Mucosa of rectum (tissue), 2 donors: Measurements from ENCODE around the gene EIF4E1B.

ENCODE experiments used
- H3K27ac ChIP-seq, 2 donors: one replicate each; pipeline ENCODE4 v1.7.0; 2013; ENCODE audit warnings: inconsistent platforms in 2 of 2, low read depth in 2 of 2, low read length in 2 of 2
- H3K27me3 ChIP-seq, 2 donors: one replicate each; pipeline ENCODE4 v1.7.0; 2013; ENCODE audit warnings: low read length in 2 of 2; ENCODE audit not compliant: control insufficient read depth in 2 of 2, insufficient read depth in 2 of 2
- H3K36me3 ChIP-seq, 2 donors: one replicate each; pipeline ENCODE4 v1.7.0; 2013; ENCODE audit warnings: low read length in 2 of 2; ENCODE audit not compliant: control insufficient read depth in 2 of 2, insufficient read depth in 2 of 2
- H3K4me1 ChIP-seq, 2 donors: one replicate each; pipeline ENCODE4 v1.7.0; 2013; ENCODE audit warnings: low read length in 2 of 2, mild to moderate bottlenecking in 1 of 2; ENCODE audit not compliant: control insufficient read depth in 2 of 2, insufficient read depth in 2 of 2
- H3K4me3 ChIP-seq, 2 donors: one replicate each; pipeline ENCODE4 v1.7.0; 2013; ENCODE audit warnings: low read length in 2 of 2
- H3K9ac ChIP-seq, 2 donors: one replicate each; pipeline ENCODE4 v1.7.0; 2013; ENCODE audit warnings: low read length in 2 of 2, low read depth in 1 of 2, mild to moderate bottlenecking in 1 of 2
- H3K9me3 ChIP-seq, 2 donors: one replicate each; pipeline ENCODE4 v1.7.0; 2013; ENCODE audit warnings: low read length in 2 of 2; ENCODE audit not compliant: control insufficient read depth in 2 of 2
- donor health status: healthy.
- donor health status: Normal muscosa, but diverticular disease.

EIF4E1B gene

DNA sequence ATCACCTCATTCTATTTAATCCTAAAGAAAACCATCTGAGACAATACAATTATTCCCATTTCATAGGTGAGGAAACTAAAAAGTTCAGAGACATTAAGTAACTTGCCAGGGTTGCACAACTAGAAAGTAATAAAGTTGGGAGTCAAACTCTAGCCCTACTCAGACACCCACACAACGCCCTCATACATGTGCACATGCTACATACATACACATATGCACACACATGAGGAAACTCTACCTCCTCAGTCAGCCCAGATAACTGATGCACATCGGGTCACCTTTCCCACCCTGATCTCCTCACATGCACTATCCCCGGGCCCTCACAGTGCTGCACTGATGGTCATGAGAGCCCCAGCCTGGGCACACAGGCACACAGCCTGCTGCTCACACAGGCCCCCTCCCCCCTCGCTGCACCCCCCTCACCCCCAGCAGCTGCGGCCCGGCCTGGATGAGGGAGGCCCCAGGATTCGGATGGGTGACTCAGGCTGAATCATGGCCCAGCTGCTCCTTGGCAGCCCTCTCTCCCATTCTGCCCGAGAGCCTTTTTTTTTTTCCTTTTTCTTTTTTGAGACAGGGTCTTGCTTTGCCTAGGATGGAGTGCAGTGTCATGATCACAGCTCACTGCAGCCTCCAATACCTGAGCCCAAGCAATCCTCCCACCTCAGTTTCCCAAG is 15.5 kb upstream of the EIF4E1B start:
- Histone ChIP-seq H3K27me3 (peaks cover 24 to 30% of the 10 kb centered on the region in 2 donors), H3K36me3 (no peaks in the 10 kb centered on the region), H3K4me1 (peaks cover 0 to 2% of the 10 kb centered on the region in 2 donors), H3K9ac (no peak overlapping the region), H3K9me3 (no peaks in the 10 kb centered on the region), H3K4me3 (no peak overlapping the region), H3K27ac (no peak overlapping the region)

DNA sequence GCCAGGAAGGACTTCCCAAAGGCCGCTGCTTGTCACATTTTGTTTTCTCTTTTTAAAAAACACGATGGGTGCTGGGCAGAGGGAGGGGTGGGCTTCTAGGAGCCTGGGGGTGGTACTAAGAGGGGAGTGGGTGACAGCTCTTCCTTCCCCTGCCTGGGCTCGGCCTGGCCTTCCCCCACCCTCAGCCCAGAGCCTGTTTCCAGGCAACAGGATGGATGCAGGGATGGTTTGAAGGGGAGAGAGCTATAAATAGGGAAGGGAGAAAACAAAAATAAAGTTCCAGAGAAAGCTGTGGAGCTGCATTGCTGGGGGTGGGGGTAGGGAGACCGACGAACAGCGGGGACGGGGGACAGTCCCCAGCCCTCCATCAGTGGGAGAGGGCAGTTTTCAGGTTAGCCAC is 14.0 kb upstream of the EIF4E1B start:
- H3K4me1 ChIP-seq: peaks cover 0 to 2% of the 10 kb centered on the region in 2 donors
- no peaks in the 10 kb centered on the region for H3K9me3 ChIP-seq
- no peak overlapping the region for H3K27ac ChIP-seq
- H3K36me3 ChIP-seq: no peaks in the 10 kb centered on the region
- peaks cover 37 to 44% of the 10 kb centered on the region in 2 donors for H3K27me3 ChIP-seq
- H3K4me3 ChIP-seq: no peak overlapping the region
- H3K9ac ChIP-seq: no peak overlapping the region

DNA sequence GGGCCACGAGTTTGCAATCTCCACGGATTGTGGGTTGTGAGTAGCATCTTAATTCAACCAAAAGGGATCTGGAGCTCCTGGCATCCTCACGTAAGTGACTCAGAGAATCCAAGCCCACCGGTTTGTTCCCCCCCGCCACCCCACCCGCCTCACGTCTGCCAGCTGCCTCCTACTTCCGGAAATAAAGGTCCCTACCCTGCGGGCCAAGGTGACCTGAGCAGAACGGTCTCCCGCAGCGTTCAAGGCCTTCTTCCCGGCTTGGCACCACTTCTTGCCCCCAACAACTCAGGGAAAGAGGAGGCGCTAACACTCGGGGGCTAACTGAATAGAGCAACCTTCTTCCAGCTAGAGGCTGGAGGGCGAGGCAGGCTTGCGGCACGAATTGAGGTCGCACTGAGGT is 11.7 kb upstream of the EIF4E1B start:
- H3K4me3 ChIP-seq: no peak overlapping the region
- H3K27me3 ChIP-seq: peaks cover 41 to 49% of the 10 kb centered on the region in 2 donors
- no peak overlapping the region for H3K9ac ChIP-seq
- peaks cover 0 to 2% of the 10 kb centered on the region in 2 donors for H3K4me1 ChIP-seq
- H3K27ac ChIP-seq: no peak overlapping the region
- H3K36me3 ChIP-seq: no peaks in the 10 kb centered on the region
- H3K9me3 ChIP-seq: no peaks in the 10 kb centered on the region

DNA sequence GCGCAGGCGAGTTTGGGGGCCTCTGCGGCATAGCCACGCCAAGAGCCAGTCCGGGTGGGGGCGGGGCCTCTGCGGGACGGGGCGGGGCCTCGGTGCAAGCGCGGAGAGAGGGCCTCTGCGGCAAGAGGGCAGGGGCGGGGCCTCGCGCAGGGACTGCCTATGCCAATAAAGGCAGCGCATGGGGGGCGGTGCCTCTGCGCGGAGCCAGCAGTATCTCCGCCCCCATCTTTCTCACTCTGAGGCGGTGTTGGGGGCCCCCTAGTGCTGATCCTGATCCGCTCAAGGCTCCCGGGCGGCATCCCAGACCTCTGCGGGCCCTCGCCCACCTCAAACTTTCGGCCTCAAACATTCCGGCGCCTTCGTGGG is 11.3 kb upstream of the EIF4E1B start:
- Histone ChIP-seq H3K36me3 (no peaks in the 10 kb centered on the region), H3K9ac (no peak overlapping the region), H3K27me3 (peaks cover 41 to 53% of the 10 kb centered on the region in 2 donors), H3K4me3 (no peak overlapping the region), H3K27ac (no peak overlapping the region), H3K9me3 (no peaks in the 10 kb centered on the region), H3K4me1 (peaks cover 0 to 2% of the 10 kb centered on the region in 2 donors)

DNA sequence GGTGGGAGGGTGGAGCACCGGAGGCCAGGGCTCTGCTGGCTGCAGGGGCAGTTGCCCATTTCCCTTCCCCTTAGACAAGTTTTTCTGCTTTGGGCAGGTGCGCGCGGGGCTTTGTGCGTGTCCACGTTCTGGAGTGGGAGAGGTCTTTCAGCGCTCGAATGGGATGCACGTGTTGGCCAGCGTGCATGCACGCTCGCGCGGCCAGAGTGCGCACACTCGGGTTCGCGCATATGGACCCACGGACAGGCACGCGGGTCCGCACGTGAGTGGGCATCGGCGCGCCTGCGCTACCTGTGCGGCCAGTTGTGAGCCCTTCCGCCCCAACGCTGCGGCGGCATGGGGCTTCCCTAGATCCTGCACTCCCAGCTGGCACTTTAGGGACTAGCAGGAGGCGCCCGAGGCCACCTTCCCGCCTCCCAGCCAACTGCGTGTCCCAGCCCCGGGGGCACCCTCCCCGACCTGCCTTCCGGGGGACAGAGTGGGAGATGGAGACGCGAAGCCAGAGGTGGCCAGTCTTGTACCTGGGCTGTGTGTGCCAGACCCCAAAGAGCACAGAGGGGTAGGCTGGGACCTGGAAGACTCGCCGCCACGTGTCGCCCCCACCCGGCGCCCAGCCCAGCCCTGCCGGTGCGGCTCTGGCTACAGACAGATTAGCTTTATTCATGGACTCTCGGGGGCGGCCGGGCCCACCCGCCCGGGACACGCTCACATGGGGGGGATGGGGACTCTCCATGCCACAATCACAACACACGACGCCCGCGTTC is 10.7 kb upstream of the EIF4E1B start:
- Histone ChIP-seq H3K9me3 (no peaks in the 10 kb centered on the region), H3K27me3 (peaks cover 42 to 52% of the 10 kb centered on the region in 2 donors), H3K4me3 (no peak overlapping the region), H3K27ac (no peak overlapping the region), H3K4me1 (peaks cover 0 to 2% of the 10 kb centered on the region in 2 donors), H3K36me3 (no peaks in the 10 kb centered on the region), H3K9ac (no peak overlapping the region)

DNA sequence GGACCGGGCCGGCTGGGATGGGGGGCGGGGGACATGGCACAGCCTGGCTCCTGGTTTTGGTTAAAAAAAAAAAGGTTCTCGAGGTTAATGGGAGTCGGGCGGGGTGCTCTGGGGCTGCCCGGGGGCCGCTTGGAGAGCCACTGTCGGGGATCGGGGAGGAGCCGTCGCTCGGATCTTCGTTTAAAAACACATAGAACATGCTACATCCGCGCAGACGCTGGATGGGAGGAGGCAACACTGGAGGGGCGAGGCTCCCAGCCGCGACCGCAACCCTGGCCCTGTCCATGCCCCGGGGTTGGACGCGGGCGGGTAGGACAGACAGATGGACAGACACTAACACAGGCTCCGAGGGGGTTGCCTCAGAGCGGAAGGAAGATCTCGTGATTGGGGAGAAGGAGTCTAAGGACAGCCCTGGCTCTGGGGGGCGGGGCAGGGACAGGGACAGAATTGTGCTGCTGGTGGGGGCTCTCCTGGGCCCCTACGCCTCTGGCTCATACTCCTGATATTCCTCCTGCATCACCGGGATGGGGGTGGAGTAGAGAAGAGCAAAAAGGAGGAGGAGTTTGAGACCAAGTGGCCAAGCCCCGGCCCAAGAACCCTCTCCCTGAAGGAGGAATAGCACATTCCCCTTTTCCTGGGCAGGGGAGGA is 10.0 kb upstream of the EIF4E1B start:
- peaks cover 0 to 2% of the 10 kb centered on the region in 2 donors for H3K4me1 ChIP-seq
- H3K4me3 ChIP-seq: no peak overlapping the region
- no peaks in the 10 kb centered on the region for H3K9me3 ChIP-seq
- H3K9ac ChIP-seq: no peak overlapping the region
- no peak overlapping the region for H3K27ac ChIP-seq
- no peaks in the 10 kb centered on the region for H3K36me3 ChIP-seq
- peaks cover 49 to 54% of the 10 kb centered on the region in 2 donors for H3K27me3 ChIP-seq

DNA sequence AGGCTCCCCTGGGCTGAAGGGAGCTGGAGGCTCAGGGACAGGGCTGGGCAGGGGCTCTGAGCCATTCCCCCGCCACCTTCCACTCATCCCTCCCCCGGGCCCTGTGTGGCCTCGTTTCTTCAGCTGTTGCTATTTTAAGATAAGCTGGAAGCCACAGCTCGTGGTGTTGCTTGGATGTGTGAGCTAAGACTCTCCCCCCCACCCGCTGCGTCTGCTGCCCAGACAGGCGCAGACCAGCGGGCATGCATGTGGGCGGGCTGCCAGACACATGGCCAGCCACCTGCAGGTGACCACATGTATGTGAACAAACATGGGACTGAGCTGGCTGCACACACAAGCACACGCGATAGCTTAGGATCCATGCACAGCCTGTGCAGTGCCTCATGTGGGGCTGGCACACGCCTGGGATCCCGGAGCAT is 8.8 kb upstream of the EIF4E1B start:
- no peak overlapping the region for H3K27ac ChIP-seq
- peaks cover 54% of the 10 kb centered on the region in 2 donors for H3K27me3 ChIP-seq
- no peaks in the 10 kb centered on the region for H3K9me3 ChIP-seq
- H3K9ac ChIP-seq: no peak overlapping the region
- H3K4me1 ChIP-seq: peaks cover under 1 to 4% of the 10 kb centered on the region in 2 donors
- H3K4me3 ChIP-seq: no peak overlapping the region
- H3K36me3 ChIP-seq: no peaks in the 10 kb centered on the region

DNA sequence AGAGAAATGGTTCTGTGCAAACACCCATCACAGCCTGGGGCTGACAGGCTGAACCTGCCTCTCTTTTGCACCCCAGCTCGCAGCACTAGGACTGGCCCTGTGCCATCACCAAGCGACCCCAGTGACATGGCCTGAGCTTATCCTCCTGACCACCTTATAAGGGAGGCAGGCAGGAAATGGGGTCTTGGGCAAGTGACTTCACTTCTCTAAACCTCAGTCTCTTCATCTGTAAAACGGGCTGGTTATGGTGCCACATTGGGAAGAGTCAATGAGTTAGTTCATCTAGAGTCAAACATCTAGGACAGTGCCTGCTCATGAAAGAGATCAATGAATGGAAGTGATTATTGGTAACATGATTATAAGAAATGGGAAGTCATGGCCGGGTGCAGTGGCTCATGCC is 6.3 kb upstream of the EIF4E1B start:
- Histone ChIP-seq H3K4me1 (peaks cover 3 to 4% of the 10 kb centered on the region in 2 donors), H3K36me3 (no peaks in the 10 kb centered on the region), H3K4me3 (no peak overlapping the region), H3K27me3 (peaks cover 56 to 57% of the 10 kb centered on the region in 2 donors), H3K9me3 (no peaks in the 10 kb centered on the region), H3K9ac (no peak overlapping the region), H3K27ac (no peak overlapping the region)

DNA sequence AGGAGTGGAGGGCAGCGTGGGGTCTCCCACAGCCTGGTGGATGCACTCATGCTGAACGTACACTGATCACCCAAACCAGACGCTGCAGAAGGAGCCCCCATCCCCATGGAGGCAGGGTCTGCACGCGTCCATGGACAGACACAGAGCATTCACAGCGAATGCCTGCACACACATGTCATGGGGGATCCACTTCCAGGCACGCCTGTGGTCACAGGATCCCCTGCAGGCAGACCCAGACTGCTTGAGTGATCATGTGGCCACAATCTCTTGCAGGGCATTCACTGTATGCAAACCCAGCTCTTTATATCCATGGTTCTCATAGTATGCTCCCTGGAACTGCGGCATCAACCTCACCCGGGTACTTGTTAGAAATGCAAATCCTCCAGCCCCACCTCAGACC is 5.5 kb upstream of the EIF4E1B start:
- Histone ChIP-seq H3K27me3 (peaks cover 54 to 57% of the 10 kb centered on the region in 2 donors), H3K9ac (no peak overlapping the region), H3K4me3 (no peak overlapping the region), H3K4me1 (peaks cover 5 to 7% of the 10 kb centered on the region in 2 donors), H3K9me3 (no peaks in the 10 kb centered on the region), H3K36me3 (no peaks in the 10 kb centered on the region), H3K27ac (no peak overlapping the region)

DNA sequence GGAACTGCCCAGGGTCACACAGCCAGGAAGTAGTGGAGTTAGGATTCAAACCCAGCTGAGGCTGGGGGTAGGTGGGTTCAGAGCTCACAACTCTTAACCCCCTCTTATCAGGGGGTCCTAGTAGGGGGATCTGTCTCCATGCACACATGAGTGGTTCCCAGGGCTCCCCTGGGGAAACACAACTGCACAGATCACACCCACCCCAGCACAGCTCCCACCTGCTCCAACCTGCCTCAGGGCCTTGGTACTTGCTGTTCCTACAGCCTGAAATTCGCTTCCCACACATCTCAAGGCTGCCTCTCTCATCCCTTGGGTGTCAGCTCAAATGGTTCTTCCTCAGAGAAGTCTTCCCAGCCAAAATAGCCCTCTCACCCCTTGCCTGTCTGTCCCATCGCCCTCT is 5.0 kb upstream of the EIF4E1B start:
- H3K9me3 ChIP-seq: no peaks in the 10 kb centered on the region
- no peak overlapping the region for H3K27ac ChIP-seq
- no peak overlapping the region for H3K9ac ChIP-seq
- H3K27me3 ChIP-seq: peaks cover 52 to 58% of the 10 kb centered on the region in 2 donors
- no peak overlapping the region for H3K4me3 ChIP-seq
- H3K36me3 ChIP-seq: no peaks in the 10 kb centered on the region
- peaks cover 5 to 9% of the 10 kb centered on the region in 2 donors for H3K4me1 ChIP-seq
